ENCODE measurements around the gene VTI1A.

GRCh38 chr10:112628951-112629609 lies 182.1 kb downstream of the VTI1A start:
- TF ChIP-seq CTCF (IDR thresholded peaks at IDR 0.05) (no peak), POLR2A (IDR thresholded peaks at IDR 0.05) (no peak)

Measured in thyroid gland (tissue), 4 donors.